Activated B cell treated with CpG ODN at 0.5 μM for 24 hours (primary cell): ENCODE measurements around the gene CDH2. TPM values are rescaled to one million over a fixed set of nuclear protein-coding genes. Genes with fewer than 3 reads are reported as not detected.

Source experiments
- ATAC-seq: fragments of 200-7000 bp; cut with Tn5 transposase; one replicate; pipeline ENCODE4 v1.10.0; 2021; ENCODE audit warnings: low read depth, mild to moderate bottlenecking, moderate library complexity
- CTCF ChIA-PET: fragments of 350-600 bp; sonication (Branson Sonifier 250); formaldehyde crosslinking; loops from one replicate; lab custom pipeline; 2021; ENCODE audit warnings: antibody characterized with exemption; lab: Charles Lee
- POLR2A ChIA-PET: fragments of 350-600 bp; sonication (Branson Sonifier 250); formaldehyde crosslinking; loops from one replicate; lab custom pipeline; 2021; ENCODE audit warnings: antibody characterized with exemption; lab: Charles Lee
- DNase-seq: peaks from one replicate; pipeline ENCODE4 v3.0.0; 2022
- H3K27ac Mint-ChIP-seq: one replicate; pipeline ENCODE4 v1.8.0; 2020; ENCODE audit warnings: mixed read lengths
- H3K27me3 Mint-ChIP-seq: one replicate; pipeline ENCODE4 v1.8.0; 2021; ENCODE audit warnings: mixed read lengths
- H3K36me3 Mint-ChIP-seq: one replicate; pipeline ENCODE4 v1.8.0; 2021; ENCODE audit warnings: low read depth, mixed read lengths
- H3K4me1 Mint-ChIP-seq: one replicate; pipeline ENCODE4 v1.8.0; 2021; ENCODE audit warnings: mixed read lengths
- H3K4me3 Mint-ChIP-seq: one replicate; pipeline ENCODE4 v1.8.0; 2020; ENCODE audit warnings: mild to moderate bottlenecking, mixed read lengths
- H3K9me3 Mint-ChIP-seq: one replicate; pipeline ENCODE4 v1.8.0; 2020; ENCODE audit warnings: mixed read lengths
- CTCF ChIP-seq: fragments of 200-600 bp; IDR thresholded peaks from one replicate; pipeline ENCODE4 v1.8.0; 2022; ENCODE audit warnings: antibody characterized with exemption, mild to moderate bottlenecking
- intact Hi-C: fragments of 100-400 bp; cut with micrococcal nuclease; formaldehyde crosslinking; loops from one replicate; pipeline ENCODE4 v1.15.1; 2024
- total RNA-seq: library from RNA; stranded (reverse); gene quantifications from 2 replicates; pipeline ENCODE4 v1.2.3, GENCODE V29; 2022

Gene CDH2
- total RNA-seq, 1 donor from 2014 or later, result not detected

- CTCF ChIA-PET, result no interaction called here
- TF ChIP-seq CTCF, result no peak
- intact Hi-C loops, result no loop called here
- Mint-ChIP-seq H3K4me1 (no peaks in the 10 kb centered on the region), H3K9me3 (no peaks in the 10 kb centered on the region), H3K27ac (no peak overlapping the region), H3K27me3 (no peaks in the 10 kb centered on the region), H3K36me3 (no peaks in the 10 kb centered on the region), H3K4me3 (no peak overlapping the region)
- no peak for ATAC-seq
- POLR2A ChIA-PET, result no interaction called here
- no peak for DNase-seq
Measured at GRCh38 chr18:28161608-28162599, 15.0 kb downstream of the CDH2 start.

GRCh38 chr18:28159055-28159454 is 17.9 kb downstream of the CDH2 start:
- no peak for ATAC-seq
- ChIA-PET POLR2A (no interaction called here), CTCF (no interaction called here)
- H3K27me3 Mint-ChIP-seq, result no peaks in the 10 kb centered on the region
- no peak overlapping the region for H3K27ac Mint-ChIP-seq
- no peak overlapping the region for H3K4me3 Mint-ChIP-seq
- H3K4me1 Mint-ChIP-seq, result no peaks in the 10 kb centered on the region
- intact Hi-C loops, result no loop called here
- H3K36me3 Mint-ChIP-seq, result no peaks in the 10 kb centered on the region
- DNase-seq, result no peak
- H3K9me3 Mint-ChIP-seq, result no peaks in the 10 kb centered on the region
- no peak for TF ChIP-seq CTCF

- ChIA-PET CTCF (no interaction called here), POLR2A (no interaction called here)
- Mint-ChIP-seq H3K27ac (no peak overlapping the region), H3K36me3 (no peaks in the 10 kb centered on the region), H3K4me1 (no peaks in the 10 kb centered on the region), H3K27me3 (no peaks in the 10 kb centered on the region), H3K4me3 (no peak overlapping the region), H3K9me3 (no peaks in the 10 kb centered on the region)
- DNase-seq, result no peak
- intact Hi-C loops, result no loop called here
- ATAC-seq, result no peak
- TF ChIP-seq CTCF, result no peak
Measured at GRCh38 chr18:28158083-28158581, 18.8 kb downstream of the CDH2 start.

GRCh38 chr18:28153485-28154065 is 23.4 kb downstream of the CDH2 start:
- Mint-ChIP-seq H3K36me3 (no peaks in the 10 kb centered on the region), H3K27ac (no peak overlapping the region), H3K9me3 (no peaks in the 10 kb centered on the region), H3K4me1 (no peaks in the 10 kb centered on the region), H3K4me3 (no peak overlapping the region), H3K27me3 (no peaks in the 10 kb centered on the region)
- TF ChIP-seq CTCF, result no peak
- ChIA-PET POLR2A (no interaction called here), CTCF (interaction anchor here (0.6 kb wide), 1 partner anchor 71 kb away, joined by 3 read pairs; no protein-coding TSS in a partner anchor)
- intact Hi-C loops, result no loop called here
- no peak for DNase-seq
- no peak for ATAC-seq

- Mint-ChIP-seq H3K27ac (no peak overlapping the region), H3K4me1 (no peaks in the 10 kb centered on the region)
Measured at GRCh38 chr18:28152754-28153153, 24.2 kb downstream of the CDH2 start.

More at GRCh38 chr18:28152754-28153153, 24.2 kb downstream of the CDH2 start:
- no peak for DNase-seq
- H3K4me3 Mint-ChIP-seq, result no peak overlapping the region
- no peaks in the 10 kb centered on the region for H3K36me3 Mint-ChIP-seq
- intact Hi-C loops, result no loop called here
- TF ChIP-seq CTCF, result no peak
- CTCF ChIA-PET, result no interaction called here
- no peaks in the 10 kb centered on the region for H3K27me3 Mint-ChIP-seq
- POLR2A ChIA-PET, result no interaction called here
- peaks cover 3% of the 10 kb centered on the region for H3K9me3 Mint-ChIP-seq
- ATAC-seq, result no peak
